HG02763 (cell line): Measurements from ENCODE around the gene ACSM2B.
"Not testable (repeated sequence)": the region's sequence is repeated elsewhere in the genome, so short reads cannot be mapped to it uniquely, and the experiment has no call there.

Source experiments
- ATAC-seq: cut with Tn5 transposase; IDR thresholded peaks from one replicate; pipeline ENCODE4 v1.9.1; 2021; ENCODE audit warnings: mild to moderate bottlenecking, moderate library complexity; ENCODE audit not compliant: unreplicated experiment

ACSM2B gene

GRCh38 chr16:20595694-20596093 is 19.5 kb upstream of the ACSM2B start:
- not testable (repeated sequence) for ATAC-seq

- not testable (repeated sequence) for ATAC-seq
These were observed 18.9 kb upstream of the ACSM2B start for GRCh38 chr16:20595068-20595467.

DNA sequence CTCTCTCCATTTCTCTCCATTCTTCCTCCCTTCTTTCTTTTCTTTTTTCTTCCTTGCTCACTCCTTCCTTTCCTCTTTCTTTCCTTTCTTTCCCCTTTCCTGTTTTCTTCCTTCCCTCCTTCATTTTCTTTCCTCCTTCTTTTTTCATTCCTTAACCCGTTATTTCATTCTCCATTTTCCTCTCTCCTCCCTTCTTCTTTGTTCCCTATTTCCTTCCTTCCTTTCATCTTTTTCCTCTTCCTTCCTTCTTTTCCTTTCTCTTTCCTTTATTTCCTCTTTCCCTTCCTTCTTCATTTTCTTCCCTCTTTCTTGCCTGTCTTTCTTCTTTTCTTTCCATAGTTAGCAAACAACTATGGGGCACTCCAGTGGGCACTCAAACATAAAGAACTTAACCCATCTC is 16.6 kb upstream of the ACSM2B start:
- not testable (repeated sequence) for ATAC-seq

DNA sequence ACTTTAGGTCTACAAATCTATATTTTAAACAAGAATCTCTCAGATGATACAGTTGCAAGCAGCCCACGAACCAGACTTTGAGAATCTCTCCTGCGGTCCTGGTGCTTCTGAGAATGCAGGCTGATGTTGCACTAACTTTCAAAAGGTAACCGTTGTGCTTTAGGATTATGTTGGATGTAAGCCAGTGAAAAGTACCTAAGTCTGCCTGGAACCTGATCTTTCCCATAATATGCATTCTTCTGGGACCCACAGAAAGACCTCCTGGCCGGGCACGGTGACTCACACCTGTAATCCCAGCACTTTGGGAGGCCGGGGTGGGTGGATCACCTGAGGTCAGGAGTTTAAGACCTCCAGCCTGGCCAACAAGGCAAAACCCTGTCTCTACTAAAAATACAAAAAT is 13.3 kb upstream of the ACSM2B start:
- not testable (repeated sequence) for ATAC-seq

DNA sequence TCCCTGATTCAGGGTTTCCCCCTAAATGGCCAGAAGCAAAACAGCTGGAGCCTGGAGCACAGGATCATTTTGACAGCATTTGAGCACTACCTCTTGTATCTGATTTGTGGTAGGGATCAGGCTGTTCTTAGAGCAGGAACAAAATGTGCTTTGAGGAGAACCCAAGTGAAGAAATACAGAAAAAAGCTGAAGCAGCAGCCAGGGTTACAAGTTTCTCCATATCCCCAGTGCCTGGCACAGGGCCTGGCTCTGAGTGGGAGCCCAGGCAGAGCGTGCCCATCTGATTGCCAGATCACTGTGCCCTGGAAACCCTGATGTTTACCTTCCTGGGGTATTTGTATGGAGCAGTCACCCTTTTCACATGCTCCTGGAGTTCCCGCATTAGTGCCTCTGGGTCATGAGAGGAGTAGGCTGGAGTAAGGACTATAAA is 11.5 kb upstream of the ACSM2B start:
- not testable (repeated sequence) for ATAC-seq

GRCh38 chr16:20586716-20587115 is 10.5 kb upstream of the ACSM2B start:
- not testable (repeated sequence) for ATAC-seq

GRCh38 chr16:20586112-20586511 is 9.9 kb upstream of the ACSM2B start:
- ATAC-seq = not testable (repeated sequence)

DNA sequence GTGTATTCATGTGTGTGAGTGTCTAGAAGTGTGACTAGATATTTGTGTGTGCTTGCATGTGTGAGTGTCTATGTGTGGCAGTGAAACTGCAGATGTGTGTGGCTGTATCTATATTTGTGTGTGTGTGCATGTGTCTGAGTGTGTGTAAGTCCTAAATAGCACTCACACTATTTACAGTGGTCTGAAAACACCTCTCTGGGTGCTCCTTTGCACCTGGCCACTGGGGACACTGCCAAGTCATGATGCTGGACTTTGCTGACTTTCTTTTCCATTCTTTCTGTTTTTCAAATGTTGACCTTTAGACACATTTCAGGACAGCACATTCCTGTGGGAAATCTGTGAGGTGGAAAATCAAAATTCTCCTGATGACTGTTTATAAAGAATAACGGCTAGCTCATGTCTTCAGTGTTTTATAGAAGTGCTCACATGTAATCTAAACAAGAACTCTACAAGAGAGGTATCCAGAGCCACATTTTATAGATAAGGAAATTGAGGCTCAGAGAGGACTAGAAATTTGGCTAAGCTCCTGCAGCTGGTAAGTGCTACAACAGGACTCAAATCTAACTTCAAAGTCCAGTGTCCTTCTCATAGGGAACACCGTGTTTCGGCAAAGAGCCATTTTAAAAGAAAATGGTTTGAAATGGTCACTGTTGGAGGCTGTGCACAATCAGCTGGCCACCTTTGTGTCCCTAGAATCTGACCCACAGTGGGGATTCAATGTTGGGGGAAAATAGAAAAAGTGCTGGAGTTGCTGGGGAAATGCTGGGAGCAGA is 4.5 kb upstream of the ACSM2B start:
- not testable (repeated sequence) for ATAC-seq

GRCh38 chr16:20578091-20578490 is 1.9 kb upstream of the ACSM2B start:
- ATAC-seq = not testable (repeated sequence)

DNA sequence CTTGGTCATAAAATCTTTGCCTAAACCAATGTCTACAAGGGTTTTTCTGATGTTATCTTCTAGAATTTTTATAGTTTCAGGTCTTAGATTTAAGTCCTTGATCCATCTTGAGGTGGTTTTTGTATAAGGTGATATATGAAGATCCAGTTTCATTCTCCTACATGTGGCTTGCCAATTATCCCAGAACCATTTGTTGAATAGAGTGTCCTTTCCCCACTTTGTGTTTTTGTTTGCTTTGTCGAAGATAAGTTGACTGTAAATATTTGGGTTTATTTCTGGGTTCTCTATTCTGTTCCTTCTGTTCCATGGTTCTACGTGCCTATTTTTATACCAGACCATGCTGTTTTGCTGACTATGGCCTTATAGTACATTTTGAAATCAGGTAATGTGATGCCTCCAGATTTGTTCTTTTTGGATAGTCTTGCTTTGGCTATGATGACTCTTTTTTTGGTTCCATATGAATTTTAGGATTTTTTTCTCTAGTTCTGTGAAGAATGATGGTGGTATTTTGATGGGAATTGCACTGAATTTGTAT is 7.0 kb downstream of the ACSM2B start:
- not testable (repeated sequence) for ATAC-seq

- ATAC-seq = no peak
These were observed 7.8 kb downstream of the ACSM2B start for GRCh38 chr16:20568404-20568803.

GRCh38 chr16:20566864-20567263 is 9.3 kb downstream of the ACSM2B start:
- no peak for ATAC-seq

GRCh38 chr16:20565334-20565733 is 10.8 kb downstream of the ACSM2B start:
- not testable (repeated sequence) for ATAC-seq

DNA sequence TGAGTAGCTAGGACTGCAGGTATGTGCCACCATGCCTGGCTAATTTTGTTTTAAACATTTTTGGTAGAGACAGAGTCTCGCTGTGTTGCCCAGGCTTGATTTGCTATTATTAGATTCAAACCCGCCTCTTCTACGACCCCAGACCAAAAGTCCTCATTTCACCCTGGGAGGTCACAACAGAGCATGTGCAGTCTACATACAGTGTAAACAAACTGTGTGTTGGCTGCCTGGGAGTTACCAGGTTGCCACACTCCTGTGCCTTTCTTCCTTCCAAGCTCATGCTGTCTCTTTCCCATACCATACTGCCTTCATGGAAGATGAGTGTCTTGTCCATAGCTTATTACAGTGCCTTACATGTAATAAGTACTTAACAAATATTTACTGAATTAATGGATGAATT is 11.9 kb downstream of the ACSM2B start:
- not testable (repeated sequence) for ATAC-seq

- ATAC-seq = not testable (repeated sequence)
These were observed 20.5 kb downstream of the ACSM2B start for GRCh38 chr16:20555628-20556027.

- not testable (repeated sequence) for ATAC-seq
These were observed 21.5 kb downstream of the ACSM2B start for GRCh38 chr16:20554689-20555088.

GRCh38 chr16:20553493-20553892 is 22.7 kb downstream of the ACSM2B start:
- ATAC-seq = not testable (repeated sequence)

DNA sequence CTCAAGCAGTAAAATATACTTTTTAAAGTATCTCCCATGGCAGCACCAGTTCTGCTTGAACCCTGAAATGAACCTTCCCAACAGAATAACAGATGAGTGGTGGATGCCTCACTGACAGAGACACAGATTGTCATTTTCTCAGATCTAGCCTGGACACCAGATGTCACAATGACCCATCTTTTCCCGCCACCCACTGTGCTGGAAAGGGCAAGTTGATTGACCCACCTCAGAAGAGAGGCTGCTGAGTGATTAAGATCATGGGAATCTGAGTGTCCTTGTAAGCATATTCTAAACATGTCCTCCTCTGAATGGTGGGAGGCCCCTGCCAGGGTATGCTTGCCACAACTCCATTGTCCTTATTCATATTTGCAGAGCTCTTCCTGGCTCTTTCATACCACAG is 29.2 kb downstream of the ACSM2B start:
- not testable (repeated sequence) for ATAC-seq

DNA sequence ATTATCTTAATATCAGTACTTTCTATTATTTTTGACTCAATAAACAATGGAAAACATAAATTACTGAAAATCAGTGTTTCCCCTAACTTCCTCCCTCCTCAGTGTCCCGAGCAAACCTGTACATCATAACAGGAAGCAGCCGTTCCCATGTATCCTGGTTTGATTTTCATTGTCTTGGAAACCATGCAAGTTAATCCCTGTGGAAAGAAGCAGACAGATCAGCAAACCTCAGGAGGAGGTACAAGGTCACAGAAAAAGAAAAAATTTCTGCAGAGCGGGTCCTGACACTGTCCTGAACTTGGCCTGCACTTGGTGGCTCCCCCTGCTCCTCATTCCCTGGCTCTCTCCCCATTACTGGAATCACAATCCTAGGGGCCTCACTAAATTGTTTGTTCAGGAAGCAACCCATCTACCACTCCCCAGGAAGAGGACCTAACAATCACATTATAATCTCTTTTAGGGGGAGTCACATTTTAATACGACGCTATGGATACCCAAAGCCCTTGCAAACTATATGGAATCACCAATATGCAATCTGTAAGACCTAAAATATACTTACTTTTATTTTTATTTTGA is 29.8 kb downstream of the ACSM2B start:
- not testable (repeated sequence) for ATAC-seq

GRCh38 chr16:20540603-20541316 is 35.4 kb downstream of the ACSM2B start:
- not testable (repeated sequence) for ATAC-seq

DNA sequence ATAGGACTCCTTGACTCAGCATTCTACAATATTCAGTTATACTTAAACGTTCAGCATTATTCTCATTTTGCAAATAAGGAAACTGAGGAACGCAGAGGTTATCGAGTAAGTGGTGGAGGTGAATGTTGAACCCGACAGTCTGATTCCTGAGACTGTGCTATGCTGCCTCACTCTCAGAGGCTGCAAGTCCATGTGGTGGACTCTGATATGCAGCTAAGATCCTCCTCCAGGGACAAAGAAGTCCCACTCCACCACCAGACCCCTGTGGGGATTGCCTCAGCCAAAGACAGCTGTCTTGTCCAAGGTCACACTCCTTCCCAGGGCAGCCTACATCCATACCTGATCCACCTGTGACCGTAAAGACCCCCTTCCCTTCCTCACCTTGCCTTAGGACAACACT is 37.5 kb downstream of the ACSM2B start:
- ATAC-seq = no peak
